GM12878 (cell line): ENCODE results near the gene SERPINA9. TPM values are rescaled to one million over a fixed set of nuclear protein-coding genes. Genes with fewer than 3 reads are reported as not detected.

ENCODE experiments used
- ATAC-seq: fragments of 200-7000 bp; cut with Tn5 transposase; 3 replicates; pipeline ENCODE4 v1.9.1; 2020; ENCODE audit warnings: mild to moderate bottlenecking, moderate library complexity
- BruUV-seq: library from RNA; stranded (reverse); fragments of 400-500 nt; replicated peaks from 2 replicates; lab custom pipeline; 2021; lab: Mats Ljungman, UMichigan
- CTCF ChIA-PET: fragments of 300-600 bp; sonication (Branson Sonifier 250); formaldehyde crosslinking; extraction: SDS; loops from one replicate; lab custom pipeline; 2021; ENCODE audit warnings: inconsistent platforms; lab: Yijun Ruan, JAX
- POLR2A ChIA-PET: fragments of 350-600 bp; formaldehyde crosslinking; extraction: SDS; loops from one replicate; lab custom pipeline; 2021; ENCODE audit warnings: inconsistent platforms; lab: Charles Lee
- RAD21 ChIA-PET: fragments of 300-600 bp; sonication (Branson Sonifier 250); formaldehyde crosslinking; loops from one replicate; lab custom pipeline; 2023; ENCODE audit warnings: antibody characterized with exemption; ENCODE audit not compliant: unreplicated experiment; lab: Charles Lee
- SMC1A ChIA-PET: fragments of 300-600 bp; sonication (Branson Sonifier 250); formaldehyde crosslinking; loops from one replicate; lab custom pipeline; 2023; ENCODE audit not compliant: unreplicated experiment, uncharacterized antibody; lab: Charles Lee
- DNase-seq: peaks from one replicate; pipeline ENCODE4 v3.0.0-alpha.2; 2011; ENCODE audit warnings: low read depth, low spot score
- FAIRE-seq: peaks from 3 replicates; lab custom pipeline; 2011; peaks lifted over from hg19 to GRCh38; lab: Jason Lieb, UNC
- H2AFZ ChIP-seq: 2 replicates; pipeline ENCODE4 v1.6.0; 2011; ENCODE audit warnings: low read depth, low read length, control low read depth; ENCODE audit not compliant: control insufficient read depth
- H3K27ac ChIP-seq: 2 replicates; pipeline ENCODE4 v1.5.1; 2011; ENCODE audit warnings: control low read depth; ENCODE audit not compliant: control insufficient read depth, insufficient read depth
- H3K27me3 ChIP-seq, 2 experiments: replicated peaks in 1 of 2; 2 replicates each; pipeline versions ENCODE4 v1.6.0 to v1.6.1; 2011; ENCODE audit warnings: low read length in 1 of 2; ENCODE audit not compliant: control insufficient read depth in 2 of 2, insufficient read depth in 2 of 2
- H3K36me3 ChIP-seq, 2 experiments: 2 replicates each; pipeline ENCODE4 v1.5.1; 2011; ENCODE audit warnings: low read length in 1 of 2; ENCODE audit not compliant: control insufficient read depth in 2 of 2, insufficient read depth in 2 of 2
- H3K4me1 ChIP-seq: 2 replicates; pipeline ENCODE4 v1.6.1; 2011; ENCODE audit warnings: mild to moderate bottlenecking, low read length, moderate library complexity, mixed read lengths; ENCODE audit not compliant: control insufficient read depth, insufficient read depth
- H3K4me2 ChIP-seq: 2 replicates; pipeline ENCODE4 v1.6.0; 2011; ENCODE audit warnings: control low read depth; ENCODE audit not compliant: control insufficient read depth, insufficient read depth
- H3K4me3 ChIP-seq: fragments of 200-600 bp; sonication (generic); 2 replicates; pipeline ENCODE4 v1.5.1; 2016
- H3K79me2 ChIP-seq: 2 replicates; pipeline ENCODE4 v1.6.0; 2011; ENCODE audit warnings: low read length; ENCODE audit not compliant: control insufficient read depth, insufficient read depth
- H3K9ac ChIP-seq: 2 replicates; pipeline ENCODE4 v1.8.0; 2011; ENCODE audit warnings: low read length, control low read depth, mixed read lengths; ENCODE audit not compliant: control insufficient read depth, insufficient read depth
- H3K9me3 ChIP-seq: replicated peaks from 3 replicates; pipeline ENCODE4 v1.5.1; 2011; ENCODE audit warnings: mild to moderate bottlenecking, low read length; ENCODE audit not compliant: control insufficient read depth, insufficient read depth
- H4K20me1 ChIP-seq: 2 replicates; pipeline ENCODE4 v1.6.0; 2011; ENCODE audit not compliant: control insufficient read depth, insufficient read depth
- PKNOX1 ChIP-seq: fragments of 450-650 bp; IDR thresholded peaks from 2 replicates; pipeline ENCODE4 v1.6.1; 2016; ENCODE audit warnings: mild to moderate bottlenecking
- POLR2A ChIP-seq: IDR thresholded peaks from 2 replicates; pipeline ENCODE4 v1.6.1; 2011; ENCODE audit warnings: low read depth, mild to moderate bottlenecking, low read length
- RBBP5 ChIP-seq: fragments of 200-600 bp; sonication (generic); conservative IDR thresholded peaks from 2 replicates; pipeline ENCODE4 v1.6.1; 2016
- REST ChIP-seq: IDR thresholded peaks from 2 replicates; pipeline ENCODE4 v1.6.1; 2012; ENCODE audit warnings: mild to moderate bottlenecking, low read depth, low read length
- RFX5 ChIP-seq: IDR thresholded peaks from 2 replicates; pipeline ENCODE4 v1.6.1; 2011; ENCODE audit warnings: low read depth, low read length, improper control_type of control experiment
- SMAD1 ChIP-seq: fragments of 450-650 bp; IDR thresholded peaks from 2 replicates; pipeline ENCODE4 v1.6.1; 2018; ENCODE audit warnings: mild to moderate bottlenecking, low read depth; ENCODE audit not compliant: partially characterized antibody
- ZBTB40 ChIP-seq: fragments of 450-650 bp; IDR thresholded peaks from 2 replicates; pipeline ENCODE4 v1.6.1; 2016; ENCODE audit warnings: mild to moderate bottlenecking, moderate library complexity, borderline replicate concordance
- ZNF207 ChIP-seq: fragments of 450-650 bp; IDR thresholded peaks from 2 replicates; pipeline ENCODE4 v1.6.1; 2014; ENCODE audit warnings: antibody characterized with exemption, mild to moderate bottlenecking, borderline replicate concordance
- WGBS: methylation state at CpG from one replicate; pipeline ENCODE4 v1.1.6; 2016; ENCODE audit warnings: low lambda C conversion rate; ENCODE audit not compliant: insufficient replicate concordance, insufficient coverage; ENCODE audit errors: missing lambda C conversion rate; 5-methylcytosine and 5-hydroxymethylcytosine counted together
- in situ Hi-C: fragments of 300-500 bp; cut with MboI; formaldehyde crosslinking; loops from 9 replicates; pipeline ENCODE4 v1.14.3; 2018; ENCODE audit warnings: mixed read lengths
- intact Hi-C: fragments of 100-400 bp; cut with micrococcal nuclease; formaldehyde crosslinking; loops from one replicate; pipeline ENCODE4 v1.14.2; 2022; ENCODE audit not compliant: unreplicated experiment
- polyA plus RNA-seq, 11 experiments: library from polyadenylated mRNA; depleted of rRNA in 4 of 11; unstranded in 6 of 11; stranded (reverse) in 5 of 11; fragments of >200 nt; fragmentation: Nextera tagmentation in 4 of 11; fragmentation: Illumina TruSeq in 1 of 11; extraction: Ambion mirVana in 4 of 11; extraction: Trizol in 1 of 11; gene quantifications; 1 replicate in 1 of 11; 2 replicates in 10 of 11; pipeline versions ENCODE4 v1.2.1 to v1.2.3, GENCODE V29; 2011 to 2016; ENCODE audit warnings: inconsistent platforms in 2 of 11, missing spikeins in 2 of 11, low read depth in 1 of 11
- total RNA-seq, 4 experiments: library from RNA; depleted of rRNA in 3 of 4; stranded (reverse); fragments of >200 nt in 3 of 4; fragmentation: Illumina TruSeq in 1 of 4; extraction: Trizol in 1 of 4; gene quantifications; 2 replicates each; pipeline versions ENCODE4 v1.2.1 to v1.2.3, GENCODE V29; 2013 to 2021

Gene SERPINA9
- total and polyA plus RNA-seq, 10 of the 15 experiments (the other 5 are each of a cell fraction or from before 2014, with no cell fraction given) = 0.05 TPM; not detected in 9

GRCh38 chr14:94461526-94462218 lies 14.3 kb downstream of the SERPINA9 start (continued):
- no peak for TF ChIP-seq PKNOX1
- TF ChIP-seq RBBP5 = no peak

GRCh38 chr14:94460631-94461416 lies 15.2 kb downstream of the SERPINA9 start:
- Histone ChIP-seq H3K27ac (no peak overlapping the region), H3K27me3 (no peaks in the 10 kb centered on the region), H4K20me1 (no peaks in the 10 kb centered on the region), H3K4me1 (no peaks in the 10 kb centered on the region), H3K4me2 (no peak overlapping the region), H2AFZ (no peak overlapping the region), H3K9ac (no peak overlapping the region), H3K36me3 (no peaks in the 10 kb centered on the region), H3K9me3 (no peaks in the 10 kb centered on the region; the same call in 2 of the 3 replicates), H3K79me2 (no peaks in the 10 kb centered on the region), H3K4me3 (no peak overlapping the region)
- FAIRE-seq (no peak), ATAC-seq (peak; percentile 74), DNase-seq (no peak)
- BruUV-seq = no TSS peak
- ChIA-PET RAD21 (no interaction called here), SMC1A (no interaction called here), CTCF (interaction anchor here (0.7 kb wide), 2 partner anchors 14 to 26 kb away, joined by 3 read pairs; no protein-coding TSS in a partner anchor), POLR2A (no interaction called here)
- WGBS = 7% methylated on average over 8 of the region's 8 CpGs
- in situ Hi-C loops = no loop called here
- intact Hi-C loops = no loop called here
- TF ChIP-seq POLR2A (no peak), RFX5 (no peak), ZBTB40 (no peak), SMAD1 (no peak), PKNOX1 (no peak), ZNF207 (no peak), REST (no peak)
